GM21737 (cell line): ENCODE measurements around the gene PEF1.

Experiments used
- ATAC-seq: cut with Tn5 transposase; IDR thresholded peaks from one replicate; pipeline ENCODE4 v1.9.1; 2021; ENCODE audit warnings: mild to moderate bottlenecking, moderate library complexity; ENCODE audit not compliant: unreplicated experiment

PEF1 gene

GRCh38 chr1:31633117-31633516 lies 11.6 kb downstream of the PEF1 start:
- no peak for ATAC-seq

GRCh38 chr1:31632649-31633048 lies 12.0 kb downstream of the PEF1 start:
- no peak for ATAC-seq

- ATAC-seq, result no peak
Observed at GRCh38 chr1:31628931-31629556, 15.6 kb downstream of the PEF1 start.

GRCh38 chr1:31627930-31628559 lies 16.6 kb downstream of the PEF1 start:
- no peak for ATAC-seq

- ATAC-seq, result no peak
Observed at GRCh38 chr1:31627301-31627929, 17.3 kb downstream of the PEF1 start.

- no peak for ATAC-seq
Observed at GRCh38 chr1:31626223-31627207, 18.2 kb downstream of the PEF1 start.

GRCh38 chr1:31625561-31626222 lies 19.0 kb downstream of the PEF1 start:
- ATAC-seq, result no peak

- no peak for ATAC-seq
Observed at GRCh38 chr1:31624731-31625514, 19.8 kb downstream of the PEF1 start.

GRCh38 chr1:31624309-31624708 lies 20.4 kb downstream of the PEF1 start:
- no peak for ATAC-seq

GRCh38 chr1:31623365-31623764 lies 21.3 kb downstream of the PEF1 start:
- ATAC-seq, result no peak

- no peak for ATAC-seq
Observed at GRCh38 chr1:31621847-31622730, 22.6 kb downstream of the PEF1 start.

GRCh38 chr1:31621498-31621820 lies 23.2 kb downstream of the PEF1 start:
- ATAC-seq, result no peak

- no peak for ATAC-seq
Observed at GRCh38 chr1:31620631-31621497, 23.8 kb downstream of the PEF1 start.

- ATAC-seq, result no peak
Observed at GRCh38 chr1:31618916-31619846, 25.5 kb downstream of the PEF1 start.

- no peak for ATAC-seq
Observed at GRCh38 chr1:31617916-31618746, 26.5 kb downstream of the PEF1 start.

- ATAC-seq, result no peak
Observed at GRCh38 chr1:31617218-31617915, 27.3 kb downstream of the PEF1 start, which contains the start of gene HCRTR1. Gene HCRTR1 (plus strand): TSS chr1:31617689. CDS start chr1:31619193, 1,504 bp downstream.
